Smooth muscle cell of the brain vasculature (primary cell): ENCODE measurements around the gene IPCEF1.
"Not testable (repeated sequence)": the region's sequence is repeated elsewhere in the genome, so short reads cannot be mapped to it uniquely, and the experiment has no call there.

Source experiments
- DNase-seq: peaks from one replicate; pipeline ENCODE4 v3.0.0-alpha.2; 2012; ENCODE audit warnings: low read depth, low spot score

IPCEF1 gene

DNA sequence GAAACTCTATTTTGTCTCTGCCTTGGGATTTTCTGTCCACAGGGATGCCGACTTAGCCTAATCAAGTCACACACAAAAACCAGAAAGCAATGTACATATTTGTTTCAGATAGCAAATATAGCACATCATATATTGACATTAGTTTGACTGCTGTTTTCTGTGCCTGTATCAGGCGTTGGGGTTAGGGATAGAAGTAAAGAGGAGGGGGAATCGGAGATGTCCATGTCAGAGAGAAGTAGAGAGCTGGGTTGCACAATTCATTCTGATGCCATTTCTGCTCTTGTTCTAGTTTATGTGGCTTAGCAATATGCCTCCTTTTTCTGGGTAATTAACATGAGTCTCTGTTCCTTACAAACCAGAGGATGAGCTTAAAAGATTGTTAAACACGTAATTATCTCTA lies 14.7 kb upstream of the IPCEF1 start:
- DNase-seq: no peak

DNA sequence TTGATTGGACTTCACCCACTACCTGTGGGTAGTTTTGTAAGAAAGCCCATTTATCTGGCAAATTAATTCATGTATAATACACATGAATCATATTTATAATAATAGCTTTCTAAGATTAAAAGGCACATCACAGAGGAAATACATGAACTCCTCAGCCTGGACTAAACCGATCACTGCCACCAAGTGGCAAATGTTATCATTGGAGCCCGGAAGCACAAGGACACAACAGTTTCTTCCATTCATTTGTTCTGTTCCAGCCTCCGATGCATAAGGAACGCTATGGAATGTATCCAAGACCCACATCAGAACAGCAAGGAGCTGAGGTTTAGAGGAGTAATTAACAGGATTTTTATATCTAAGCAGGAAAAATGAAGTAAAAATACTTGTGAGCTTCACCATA lies 13.9 kb upstream of the IPCEF1 start:
- DNase-seq: peak; percentile 15

DNA sequence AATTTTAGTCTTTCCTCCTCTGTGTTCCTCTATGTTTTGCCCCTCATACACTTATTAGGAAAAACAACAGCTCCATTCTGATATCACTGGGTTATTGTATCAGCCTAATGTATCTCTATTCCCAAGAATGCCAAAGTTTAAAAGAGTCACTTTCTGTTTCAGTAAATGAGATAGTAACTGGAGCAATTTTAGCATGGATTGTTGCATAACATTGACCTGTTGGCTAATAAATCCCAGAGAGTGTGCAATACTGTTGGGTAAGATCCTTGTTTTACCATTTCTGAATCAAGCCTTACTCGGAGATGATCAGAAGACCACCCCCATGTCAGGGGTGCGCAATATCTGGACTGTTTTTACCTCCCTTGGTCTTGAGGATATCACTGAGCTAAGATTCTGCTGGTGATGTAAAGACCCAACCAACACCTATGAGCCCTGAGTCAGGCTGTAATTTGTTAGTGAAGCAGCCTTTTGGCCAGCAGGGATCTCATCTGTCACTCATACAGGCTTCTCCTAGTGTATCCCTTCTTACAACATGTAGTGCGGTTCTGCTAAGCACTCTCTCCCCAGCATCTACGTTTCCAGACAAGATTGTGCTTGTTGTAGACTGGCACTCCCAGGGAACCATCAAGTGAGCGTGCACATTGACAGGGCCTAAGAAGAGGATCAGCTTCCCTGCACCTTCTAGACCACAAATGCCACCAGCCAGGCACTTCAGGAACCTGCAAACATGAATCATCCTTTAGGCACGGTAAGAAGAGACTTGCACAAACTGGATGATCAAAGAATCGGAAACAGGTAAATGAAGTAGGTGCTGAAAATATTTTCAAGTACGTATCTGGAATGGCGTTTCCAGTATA lies 11.5 kb upstream of the IPCEF1 start:
- no peak for DNase-seq

DNA sequence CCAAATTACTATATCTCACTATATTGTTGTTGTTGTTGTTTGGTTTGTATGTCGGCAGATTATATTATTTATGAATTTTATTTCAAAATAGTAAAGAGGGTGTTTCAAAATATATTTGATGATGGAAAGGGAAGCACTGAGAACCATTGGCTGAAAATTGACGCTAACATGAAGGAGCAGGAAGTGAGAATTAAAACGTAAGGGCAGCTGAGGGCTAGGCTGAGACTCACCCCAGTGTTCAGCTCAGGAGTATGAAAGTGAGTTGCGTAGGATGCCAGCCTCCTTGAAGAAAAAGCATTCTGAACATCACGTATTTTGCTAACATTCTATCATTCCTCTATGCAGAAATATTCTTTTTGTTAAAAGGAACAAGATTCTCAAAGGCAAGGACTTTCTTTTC lies 10.7 kb upstream of the IPCEF1 start:
- DNase-seq: no peak

DNA sequence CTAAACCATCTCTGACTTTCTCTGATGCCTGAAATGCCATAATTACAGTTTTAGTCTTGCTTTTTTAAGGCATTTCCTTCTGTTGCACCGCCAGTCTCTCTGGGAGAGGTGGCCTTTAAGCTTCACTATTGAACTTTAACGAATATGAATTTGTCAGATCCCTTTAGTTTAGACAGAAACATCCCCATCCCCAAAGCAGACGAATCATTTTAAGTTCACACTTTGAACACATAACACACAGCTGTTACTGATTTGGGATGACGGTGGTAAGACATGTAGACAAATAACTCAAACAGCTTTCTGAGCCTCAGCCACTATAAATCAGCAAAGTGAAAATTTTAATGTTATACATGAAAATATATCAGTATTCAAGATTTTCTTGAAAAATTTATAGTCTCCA lies 7.2 kb upstream of the IPCEF1 start:
- no peak for DNase-seq

DNA sequence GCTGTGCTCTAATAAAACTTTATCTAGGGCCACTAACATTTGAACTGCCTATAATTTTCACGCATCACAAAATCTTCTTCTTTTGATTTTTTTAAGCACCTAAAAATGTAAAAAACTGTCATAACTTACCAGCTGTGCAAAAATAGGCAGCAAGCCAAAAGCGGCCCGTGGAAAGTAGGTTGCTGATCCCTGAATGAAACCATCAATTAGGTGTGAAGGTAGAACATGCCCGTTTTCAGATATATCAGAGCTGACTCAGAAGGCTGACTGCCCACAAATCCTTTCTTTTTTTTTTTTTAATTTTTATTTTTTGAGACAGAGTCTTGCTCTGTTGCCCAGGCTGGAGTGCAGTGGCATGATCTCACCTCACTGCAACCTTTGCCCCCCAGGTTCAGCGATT lies 4.9 kb upstream of the IPCEF1 start:
- no peak for DNase-seq

DNA sequence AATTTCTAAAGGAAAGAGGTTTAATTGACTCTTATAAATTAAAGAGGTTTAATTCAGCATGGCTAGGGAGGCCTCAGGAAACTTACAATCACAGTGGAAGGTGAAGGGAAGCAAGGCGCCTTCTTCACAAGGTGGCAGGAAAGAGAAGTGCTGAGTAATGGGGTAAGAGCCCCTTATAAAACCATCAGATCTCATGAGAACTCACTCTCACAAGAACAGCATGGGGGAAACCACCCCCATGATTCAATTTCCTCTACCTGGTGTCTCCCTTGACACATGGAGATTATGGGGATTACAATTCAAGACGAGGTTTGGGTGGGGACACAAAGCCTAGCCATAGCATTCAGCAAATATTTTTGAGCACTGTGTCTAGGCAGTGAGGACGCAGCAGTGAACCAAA lies 3.9 kb upstream of the IPCEF1 start:
- no peak for DNase-seq

DNA sequence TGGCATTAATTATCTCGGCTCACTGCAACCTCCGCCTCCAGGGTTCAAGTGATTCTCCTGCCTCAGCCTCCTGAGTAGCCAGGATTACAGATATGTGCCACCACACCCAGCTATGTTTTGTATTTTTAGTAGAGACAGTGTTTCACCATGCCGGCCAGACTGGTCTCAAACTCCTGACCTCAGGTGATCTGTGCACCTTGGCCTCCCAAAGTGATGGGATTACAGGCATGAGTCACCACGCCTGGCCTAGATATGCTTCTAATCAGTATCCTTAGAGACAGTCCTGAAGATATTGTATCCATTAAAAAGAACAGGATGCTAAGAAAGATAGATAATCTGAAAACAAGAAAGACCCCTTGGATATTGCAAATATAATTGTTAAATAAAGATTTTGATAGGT lies 3.1 kb upstream of the IPCEF1 start:
- DNase-seq: no peak

DNA sequence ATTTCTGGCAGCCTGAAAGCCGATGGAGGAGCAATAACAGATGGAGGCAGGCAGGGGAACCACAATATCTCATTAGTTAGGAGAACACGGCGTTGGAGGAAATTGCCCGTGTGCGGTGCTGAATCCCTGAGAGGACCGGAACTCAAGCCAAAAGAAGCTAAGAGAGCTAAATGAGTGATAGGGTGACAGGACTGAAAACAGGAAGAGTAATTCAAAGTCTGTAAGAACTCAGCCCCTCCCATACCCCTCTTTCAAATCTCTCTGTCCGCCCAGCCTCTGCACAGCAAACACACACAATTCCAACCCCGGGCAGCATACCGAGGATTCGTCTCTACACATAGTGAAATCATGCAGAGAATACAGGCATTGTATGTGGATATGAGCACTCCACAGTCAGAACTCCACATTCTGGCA lies 2.6 kb upstream of the IPCEF1 start:
- DNase-seq: no peak

DNA sequence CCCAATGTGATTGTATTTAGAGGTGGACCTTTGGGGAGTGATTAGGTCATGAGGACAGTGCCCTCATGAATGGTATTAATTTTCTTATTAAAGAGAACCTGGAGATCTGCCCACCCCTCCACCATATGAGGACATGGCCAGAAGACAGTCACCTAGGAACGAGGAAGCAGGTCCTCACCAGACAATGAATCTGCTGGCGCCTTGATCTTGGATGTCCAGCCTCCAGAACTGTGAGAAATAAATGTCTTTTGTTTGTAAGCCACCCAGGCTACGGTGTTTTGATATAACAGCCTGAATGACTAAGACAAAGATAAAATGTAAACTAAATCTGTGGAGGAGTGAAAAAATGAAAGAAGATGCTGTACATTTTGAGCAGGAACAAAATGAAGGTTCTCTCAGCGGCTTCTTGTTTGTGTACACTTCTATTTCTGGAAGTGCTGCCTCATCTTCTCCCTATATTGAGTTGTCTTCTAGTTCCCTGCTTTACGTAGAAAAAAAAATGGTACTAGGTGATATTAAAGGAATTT lies 1.5 kb upstream of the IPCEF1 start:
- DNase-seq: no peak

DNA sequence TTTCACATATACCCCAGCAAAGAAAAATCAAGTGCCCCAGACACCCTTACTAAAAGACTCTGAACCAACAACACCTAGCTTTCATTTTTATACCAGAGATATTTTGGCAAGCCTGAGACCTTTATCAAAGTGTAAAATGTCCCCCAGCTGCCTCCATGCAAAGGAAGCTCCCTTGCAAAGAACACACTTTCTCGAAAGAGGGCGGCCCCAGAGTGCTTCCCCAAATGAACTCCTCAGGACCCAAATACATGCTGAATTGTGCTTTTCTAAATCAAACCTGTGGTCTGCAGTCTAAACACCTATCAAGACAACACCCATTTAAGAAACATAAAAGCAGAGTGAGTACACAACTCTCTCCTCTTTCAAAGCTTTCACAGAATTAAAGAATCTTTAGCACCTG lies 490 bp downstream of the IPCEF1 start:
- DNase-seq: no peak

DNA sequence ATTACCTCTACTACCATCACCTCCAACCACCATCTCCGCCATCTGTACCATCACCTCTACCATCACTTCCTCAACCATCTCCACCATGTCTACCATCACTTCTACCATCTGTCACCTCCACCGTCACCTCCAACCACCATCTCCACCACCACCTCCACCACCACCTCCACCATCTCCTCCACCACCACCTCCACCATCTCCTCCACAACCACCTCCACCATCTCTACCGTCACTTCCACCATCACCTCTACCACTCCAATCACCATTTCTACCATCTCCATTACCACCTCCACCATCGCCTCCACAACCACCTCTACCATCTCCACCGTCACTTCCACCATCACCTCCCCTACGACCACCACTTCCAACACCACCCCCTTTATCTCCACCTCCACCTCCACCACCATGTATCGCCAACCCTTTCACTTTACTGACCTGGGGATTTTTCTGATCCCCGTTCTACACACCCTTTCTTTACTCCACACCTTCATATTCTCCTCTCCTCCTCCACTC lies 2.3 kb downstream of the IPCEF1 start:
- no peak for DNase-seq

DNA sequence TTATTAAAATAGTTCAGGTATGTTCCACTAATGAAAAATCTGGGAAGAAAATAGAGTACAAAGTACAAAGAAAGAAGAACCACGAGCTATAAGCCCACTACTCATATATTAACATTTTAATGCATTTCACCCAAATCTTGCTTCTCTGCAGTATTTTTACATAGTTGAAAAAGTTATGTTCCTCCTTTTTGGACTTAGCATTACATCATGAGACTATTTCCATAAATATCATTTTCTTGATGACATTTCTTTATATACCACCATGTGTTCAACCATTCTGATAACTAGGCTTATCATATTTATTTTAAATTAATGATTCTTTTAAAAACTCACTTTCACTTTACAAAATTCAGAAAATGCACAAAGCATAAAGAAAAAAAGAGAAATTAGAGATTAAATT lies 3.0 kb downstream of the IPCEF1 start:
- DNase-seq: no peak

DNA sequence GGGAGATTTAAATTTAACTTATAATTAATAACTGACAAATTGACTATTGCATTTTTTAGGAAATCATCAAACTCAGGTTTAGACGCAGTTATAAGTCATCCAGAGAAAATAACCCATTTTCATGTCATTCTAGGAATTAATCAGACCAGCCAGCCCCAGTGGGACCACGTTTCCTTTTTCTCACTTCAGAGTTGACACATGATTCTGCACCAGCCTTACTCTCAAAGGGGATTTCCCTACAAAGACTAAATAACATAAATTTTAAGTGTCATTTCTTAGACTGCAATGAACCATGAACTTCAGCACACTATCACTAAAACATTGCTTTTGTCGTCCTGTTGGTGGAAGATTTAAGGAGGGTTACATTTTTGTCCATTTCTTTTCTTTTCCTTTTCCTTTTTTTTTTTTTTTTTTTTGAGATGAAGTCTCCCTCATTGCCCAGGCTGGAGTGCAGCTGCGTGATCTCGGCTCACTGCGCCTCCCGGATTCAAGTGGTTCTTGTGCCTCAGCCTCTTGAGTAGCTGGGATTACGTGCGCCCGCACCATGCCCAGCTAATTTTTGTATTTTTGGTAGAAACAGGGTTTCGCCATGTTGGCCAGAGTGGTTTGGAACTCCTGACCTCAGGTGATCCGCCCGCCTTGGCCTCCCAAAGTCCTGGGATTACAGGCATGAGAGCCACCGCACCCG lies 3.6 kb downstream of the IPCEF1 start:
- DNase-seq: no peak

DNA sequence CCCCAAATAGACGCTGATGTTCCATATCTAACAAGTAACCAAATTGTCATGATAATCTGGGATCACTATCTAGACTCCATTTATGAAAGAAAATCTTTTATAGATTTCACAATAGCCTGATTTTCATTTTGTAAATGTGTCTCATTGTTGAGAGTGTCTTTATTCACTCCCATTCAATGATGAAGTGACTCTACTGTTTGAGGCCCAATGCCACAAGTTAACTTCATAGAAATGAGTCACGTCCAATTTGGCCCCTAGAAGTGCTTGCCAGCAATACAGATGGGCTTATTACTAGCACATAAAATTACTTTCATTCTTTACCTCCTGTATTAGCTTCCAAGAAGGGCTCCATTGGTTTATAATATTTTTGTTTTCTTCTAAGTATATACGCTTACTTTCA lies 6.3 kb downstream of the IPCEF1 start:
- no peak for DNase-seq

DNA sequence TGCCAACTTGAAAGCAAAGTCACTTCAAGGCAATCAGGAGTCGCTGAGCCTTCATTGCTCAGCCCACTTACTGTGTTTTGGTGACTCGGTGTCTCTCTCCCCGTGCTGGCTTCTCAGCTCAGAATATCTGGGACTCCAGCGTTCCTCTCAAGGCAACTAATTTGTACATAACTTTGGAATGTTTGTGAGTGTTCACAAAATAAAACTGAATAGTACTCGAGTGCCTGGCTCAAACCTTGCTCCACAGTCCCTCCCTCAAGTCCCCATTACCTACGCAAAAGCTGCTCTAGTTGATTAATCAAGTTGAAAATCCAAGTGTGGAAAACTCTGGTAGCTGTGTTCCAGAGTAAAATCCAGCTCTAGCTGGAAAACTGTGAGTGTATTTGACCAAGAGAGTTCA lies 8.6 kb downstream of the IPCEF1 start:
- DNase-seq: no peak

DNA sequence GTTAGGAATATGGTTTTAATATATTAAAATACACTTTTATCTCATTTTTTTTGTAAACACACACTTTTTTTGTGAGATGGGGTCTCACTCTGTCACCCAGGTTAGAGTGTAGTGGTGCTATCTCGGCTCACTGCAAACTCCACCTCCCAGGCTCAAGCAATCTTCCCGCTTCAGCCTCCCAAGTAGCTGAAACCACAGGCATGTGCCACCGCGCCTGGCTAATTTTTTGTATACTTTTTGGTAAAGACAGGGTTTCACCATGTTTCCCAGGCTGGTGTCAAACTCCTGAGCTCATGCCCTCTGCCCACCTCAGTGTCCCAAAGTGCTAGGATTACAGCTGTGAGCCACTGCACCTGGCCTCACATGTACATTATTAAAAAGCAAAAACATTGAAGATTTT lies 10.8 kb downstream of the IPCEF1 start:
- DNase-seq: no peak

DNA sequence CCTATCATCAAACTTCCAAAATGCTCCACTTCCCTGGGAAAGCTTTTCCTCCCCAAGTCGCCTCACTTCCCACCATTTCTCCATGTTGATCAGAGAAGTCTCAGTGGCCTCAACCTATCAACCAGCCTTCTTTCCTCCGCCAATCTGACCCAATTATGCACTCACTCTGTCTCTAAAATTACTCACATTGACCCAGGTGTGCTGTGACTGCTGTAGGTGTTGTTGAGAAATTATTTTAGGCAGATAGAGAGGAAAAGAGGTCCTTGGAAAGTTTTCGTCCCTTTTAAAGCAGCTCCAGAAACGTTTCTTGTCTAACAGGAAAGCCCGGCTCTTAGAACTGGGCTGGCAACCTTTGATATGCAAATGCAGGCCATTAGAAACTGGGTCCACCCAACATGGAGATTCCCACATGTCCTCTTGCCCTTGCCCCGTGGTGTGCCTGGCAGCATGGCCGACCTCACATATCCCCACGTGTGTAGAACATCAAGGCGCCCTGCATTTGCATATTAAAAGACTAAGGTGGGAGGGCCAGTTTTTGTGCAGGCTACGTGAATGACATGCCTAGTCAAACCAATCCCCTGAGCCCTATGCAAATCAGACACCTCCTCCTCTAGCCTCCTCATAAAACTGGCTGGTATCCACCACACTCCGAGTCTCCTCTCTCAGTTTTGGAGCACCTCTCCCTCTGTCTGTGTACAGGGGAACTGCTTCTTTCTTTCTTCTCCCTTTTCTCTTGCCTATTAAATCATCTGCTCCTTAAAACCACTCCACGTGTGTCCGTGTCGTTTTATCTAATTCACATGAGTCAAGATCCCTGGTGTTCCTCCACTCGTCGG lies 12.9 kb downstream of the IPCEF1 start:
- no peak for DNase-seq

DNA sequence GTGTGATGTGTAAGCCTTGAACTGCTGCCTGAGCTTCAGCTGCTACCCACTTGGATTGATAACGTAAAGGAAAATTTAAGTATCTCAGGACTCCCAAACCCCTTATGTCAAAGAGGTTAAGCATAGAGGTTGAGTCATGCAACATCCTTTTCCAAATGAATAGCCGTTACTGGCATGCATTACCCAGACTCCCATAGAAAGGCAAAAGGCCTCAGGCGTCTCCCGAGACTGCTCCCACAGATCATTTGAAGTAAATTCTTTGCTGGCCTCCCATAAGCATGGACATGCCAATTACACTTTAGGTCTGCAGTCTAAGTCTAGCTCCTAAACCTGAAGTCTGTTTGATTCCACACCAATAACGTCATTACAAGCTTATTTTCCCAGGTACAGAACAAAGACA lies 14.7 kb downstream of the IPCEF1 start:
- no peak for DNase-seq

DNA sequence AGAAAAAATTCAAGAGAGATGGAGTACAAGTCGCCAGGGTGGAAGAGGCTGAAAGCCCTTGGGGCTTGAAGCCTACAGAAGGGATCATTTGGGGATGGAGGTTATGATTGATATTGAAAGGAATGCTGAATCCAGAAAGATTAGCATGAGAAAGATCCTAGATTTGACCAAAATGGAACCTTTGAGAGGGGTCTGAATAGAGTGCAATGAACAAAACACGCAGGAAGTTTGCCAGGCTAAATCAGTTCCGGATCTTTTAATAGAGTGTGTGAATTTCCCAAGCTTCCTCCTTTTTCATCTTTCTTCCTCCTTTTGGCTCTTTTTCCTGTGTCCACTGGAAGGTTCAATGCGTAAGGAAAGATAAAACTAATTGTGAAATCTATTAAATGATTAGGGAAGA lies 15.3 kb downstream of the IPCEF1 start:
- DNase-seq: no peak

DNA sequence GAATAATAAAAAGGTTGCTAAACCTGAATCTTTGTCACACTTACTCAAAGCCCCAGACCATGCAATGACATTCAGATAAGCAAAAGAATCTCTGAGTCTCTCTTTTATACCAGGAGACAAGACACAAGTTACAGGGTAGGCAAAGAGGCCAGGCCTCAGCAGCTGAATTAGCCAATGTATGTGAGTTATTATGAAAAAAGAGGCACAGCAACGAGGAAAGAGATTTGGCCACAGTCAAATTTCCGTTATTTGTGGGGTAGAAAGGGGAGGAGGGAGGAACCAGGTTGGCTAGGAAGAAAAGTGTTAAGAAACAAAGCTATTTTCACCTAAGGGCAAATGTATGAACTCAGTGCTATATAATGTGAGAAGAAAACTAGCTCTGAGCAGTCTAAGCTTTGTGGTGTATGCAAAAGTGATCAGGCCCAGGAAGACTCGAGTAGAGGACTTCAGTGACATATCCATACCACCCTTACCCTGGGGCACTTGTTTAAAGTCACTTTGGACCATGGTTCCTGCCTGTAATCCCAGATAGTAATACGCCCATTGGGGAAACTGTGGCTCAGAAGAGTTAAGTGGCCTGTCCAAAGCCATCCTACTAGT lies 19.1 kb downstream of the IPCEF1 start:
- DNase-seq: no peak

DNA sequence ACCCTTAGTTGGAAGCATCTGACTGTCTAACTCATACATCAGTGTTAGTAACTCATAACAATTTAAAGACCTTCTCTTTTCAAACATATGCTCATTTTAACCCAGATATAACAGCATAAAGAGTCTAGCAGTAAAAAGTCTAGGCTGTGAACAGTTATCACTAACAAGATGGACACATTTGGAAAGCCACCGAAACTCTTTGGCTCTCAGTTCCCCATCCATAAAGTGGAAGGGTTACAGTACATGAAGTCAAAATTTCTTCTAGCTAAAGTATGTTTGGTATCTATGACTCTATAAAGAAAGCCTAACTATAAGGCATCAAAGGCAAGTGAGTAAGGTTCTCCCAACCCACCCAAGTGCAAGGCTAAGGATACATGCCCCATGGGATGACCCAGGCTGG lies 22.5 kb downstream of the IPCEF1 start:
- not testable (repeated sequence) for DNase-seq
